Ovary (tissue), 3 donors: Measurements from ENCODE around the gene STARD7.

Source experiments
- POLR2A ChIP-seq: fragments of 450-650 bp; IDR thresholded peaks from one replicate; pipeline ENCODE4 v1.6.1; 2017; ENCODE audit warnings: antibody characterized with exemption, mild to moderate bottlenecking, moderate library complexity
- TF ChIP-seq, protein P1 (sequence below), 3 donors: fragments of 450-650 bp in 2 of 3; fragments of 200-600 bp in 1 of 3; IDR thresholded peaks; one replicate each; pipeline versions ENCODE4 v1.5.1 to v1.8.0; 2016 to 2022; ENCODE audit warnings: antibody characterized with exemption in 3 of 3, mild to moderate bottlenecking in 1 of 3
- donor health status: DM: no; HTN: no; CAD: no.

GRCh38 chr2:96147593-96148201 lies 60.9 kb downstream of the STARD7 start:
- TF ChIP-seq POLR2A, result no peak
- TF ChIP-seq, protein P1, sequence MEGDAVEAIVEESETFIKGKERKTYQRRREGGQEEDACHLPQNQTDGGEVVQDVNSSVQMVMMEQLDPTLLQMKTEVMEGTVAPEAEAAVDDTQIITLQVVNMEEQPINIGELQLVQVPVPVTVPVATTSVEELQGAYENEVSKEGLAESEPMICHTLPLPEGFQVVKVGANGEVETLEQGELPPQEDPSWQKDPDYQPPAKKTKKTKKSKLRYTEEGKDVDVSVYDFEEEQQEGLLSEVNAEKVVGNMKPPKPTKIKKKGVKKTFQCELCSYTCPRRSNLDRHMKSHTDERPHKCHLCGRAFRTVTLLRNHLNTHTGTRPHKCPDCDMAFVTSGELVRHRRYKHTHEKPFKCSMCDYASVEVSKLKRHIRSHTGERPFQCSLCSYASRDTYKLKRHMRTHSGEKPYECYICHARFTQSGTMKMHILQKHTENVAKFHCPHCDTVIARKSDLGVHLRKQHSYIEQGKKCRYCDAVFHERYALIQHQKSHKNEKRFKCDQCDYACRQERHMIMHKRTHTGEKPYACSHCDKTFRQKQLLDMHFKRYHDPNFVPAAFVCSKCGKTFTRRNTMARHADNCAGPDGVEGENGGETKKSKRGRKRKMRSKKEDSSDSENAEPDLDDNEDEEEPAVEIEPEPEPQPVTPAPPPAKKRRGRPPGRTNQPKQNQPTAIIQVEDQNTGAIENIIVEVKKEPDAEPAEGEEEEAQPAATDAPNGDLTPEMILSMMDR (IDR thresholded peaks at IDR 0.05), result no peak
